ENCODE measurements around the gene KRT74. TPM values are rescaled to one million over a fixed set of nuclear protein-coding genes. Genes with fewer than 3 reads are reported as not detected.

The KRT74 gene
- total RNA-seq, result not detected in 2 replicates

GRCh38 chr12:52573743-52574142, at the start of gene KRT74:
TSS of gene KRT74 (minus strand) at chr12:52573843. CDS start at chr12:52573777, 66 bp downstream.

GRCh38 chr12:52618216-52618615, 44.6 kb upstream of the KRT74 start, which contains the start of gene KRT73:
TSS of gene KRT73 (minus strand) at chr12:52618559. CDS start at chr12:52618524, 35 bp downstream.

GRCh38 chr12:52600941-52601481, 27.4 kb upstream of the KRT74 start, which contains the start of gene KRT72:
TSS of gene KRT72 (minus strand) at chr12:52601463. CDS start at chr12:52601452, 11 bp downstream.

GRCh38 chr12:52552681-52553195, 20.9 kb downstream of the KRT74 start, which contains the start of gene KRT71:
TSS of gene KRT71 (minus strand) at chr12:52553145. CDS start at chr12:52553077, 68 bp downstream.

GRCh38 chr12:52519826-52520662, 53.6 kb downstream of the KRT74 start, which contains the start of gene KRT5:
TSS of gene KRT5 (minus strand) at chr12:52520394. CDS start at chr12:52520296, 98 bp downstream.

Other genes with a start within 250 kb of the KRT74 start
- not detected in 2 replicates for gene KRT85, start 206.4 kb downstream of the KRT74 start, total RNA-seq
- not detected in 2 replicates for gene KRT84, start 188.2 kb downstream of the KRT74 start, total RNA-seq
- not detected in 2 replicates for gene KRT82, start 167.5 kb downstream of the KRT74 start, total RNA-seq
- not detected in 2 replicates for gene KRT75, start 139.5 kb downstream of the KRT74 start, total RNA-seq
- 0.13 and 0.32 TPM in 2 replicates for gene KRT6B, start 121.7 kb downstream of the KRT74 start, total RNA-seq
- not detected in 2 replicates for gene KRT6C, start 100.0 kb downstream of the KRT74 start, total RNA-seq
- 0.76 and 0.97 TPM in 2 replicates for gene KRT6A, start 80.6 kb downstream of the KRT74 start, total RNA-seq
- 0.31 and 0.65 TPM in 2 replicates for gene KRT5, start 53.4 kb downstream of the KRT74 start, total RNA-seq
- not detected in 2 replicates for gene KRT71, start 20.7 kb downstream of the KRT74 start, total RNA-seq
- not detected in 2 replicates for gene KRT72, start 27.6 kb upstream of the KRT74 start, total RNA-seq
- gene KRT73, start 44.7 kb upstream of the KRT74 start, total RNA-seq, result not detected in 2 replicates
- not detected in 2 replicates for gene KRT2, start 78.4 kb upstream of the KRT74 start, total RNA-seq
- gene KRT1, start 106.6 kb upstream of the KRT74 start, total RNA-seq, result not detected in 2 replicates
- gene KRT77, start 129.7 kb upstream of the KRT74 start, total RNA-seq, result not detected in 2 replicates
- gene KRT76, start 203.5 kb upstream of the KRT74 start, total RNA-seq, result not detected in 2 replicates
- not detected in 2 replicates for gene KRT3, start 222.3 kb upstream of the KRT74 start, total RNA-seq
- gene KRT4, start 240.3 kb upstream of the KRT74 start, total RNA-seq, result not detected in 2 replicates

All from bladder microvascular endothelial cell (primary cell).